ENCODE results near the gene TSPAN18.

Gene TSPAN18

GRCh38 chr11:44828296-44828695 is 101.5 kb downstream of the TSPAN18 start:
- no peak for DNase-seq

- DNase-seq = no peak
Observed at GRCh38 chr11:44829838-44830237, 103.1 kb downstream of the TSPAN18 start.

GRCh38 chr11:44831605-44832394 is 105.0 kb downstream of the TSPAN18 start:
- no peak for DNase-seq

GRCh38 chr11:44832452-44832851 is 105.7 kb downstream of the TSPAN18 start:
- no peak for DNase-seq

GRCh38 chr11:44833221-44833876 is 106.6 kb downstream of the TSPAN18 start:
- no peak for DNase-seq

- DNase-seq = no peak
Observed at GRCh38 chr11:44833877-44834452, 107.2 kb downstream of the TSPAN18 start.

- DNase-seq = no peak
Observed at GRCh38 chr11:44834846-44835245, 108.1 kb downstream of the TSPAN18 start.

- no peak for DNase-seq
Observed at GRCh38 chr11:44835296-44835695, 108.5 kb downstream of the TSPAN18 start.

- no peak for DNase-seq
Observed at GRCh38 chr11:44835938-44836337, 109.2 kb downstream of the TSPAN18 start.

GRCh38 chr11:44837661-44838060 is 110.9 kb downstream of the TSPAN18 start:
- DNase-seq = no peak

GRCh38 chr11:44839458-44840084 is 112.8 kb downstream of the TSPAN18 start:
- DNase-seq = no peak

- no peak for DNase-seq
Observed at GRCh38 chr11:44840085-44840478, 113.3 kb downstream of the TSPAN18 start.

- DNase-seq = no peak
Observed at GRCh38 chr11:44840521-44841251, 113.9 kb downstream of the TSPAN18 start.

- no peak for DNase-seq
Observed at GRCh38 chr11:44842220-44842619, 115.5 kb downstream of the TSPAN18 start.

GRCh38 chr11:44846852-44847251 is 120.1 kb downstream of the TSPAN18 start:
- no peak for DNase-seq

GRCh38 chr11:44847316-44847715 is 120.6 kb downstream of the TSPAN18 start:
- DNase-seq = no peak

- DNase-seq = no peak
Observed at GRCh38 chr11:44848203-44848962, 121.6 kb downstream of the TSPAN18 start.

- no peak for DNase-seq
Observed at GRCh38 chr11:44848963-44849350, 122.2 kb downstream of the TSPAN18 start.

- DNase-seq = no peak
Observed at GRCh38 chr11:44849424-44849823, 122.7 kb downstream of the TSPAN18 start.

GRCh38 chr11:44849922-44850321 is 123.2 kb downstream of the TSPAN18 start:
- no peak for DNase-seq

GRCh38 chr11:44851496-44851895 is 124.7 kb downstream of the TSPAN18 start:
- DNase-seq = no peak

- DNase-seq = no peak
Observed at GRCh38 chr11:44852159-44852747, 125.5 kb downstream of the TSPAN18 start.

Data from NCI-H2081 (cell line).